GM12878 (cell line): ENCODE results near the gene SAMD9L.

Experiments
- EP300 ChIP-seq, 2 experiments: fragments of 150-350 bp in 1 of 2; IDR thresholded peaks; 2 replicates each; pipeline ENCODE4 v1.6.1; 2011 to 2012; ENCODE audit warnings: low read depth in 2 of 2, low read length in 2 of 2, borderline replicate concordance in 1 of 2, improper control_type of control experiment in 1 of 2, inconsistent platforms in 1 of 2; ENCODE audit not compliant: control insufficient read depth in 1 of 2
- GABPA ChIP-seq: IDR thresholded peaks from 2 replicates; pipeline ENCODE4 v1.6.1; 2014; ENCODE audit warnings: antibody characterized with exemption, low read depth, mild to moderate bottlenecking, inconsistent platforms
- POLR2A ChIP-seq: IDR thresholded peaks from 2 replicates; pipeline ENCODE4 v1.6.1; 2011; ENCODE audit warnings: low read depth, mild to moderate bottlenecking, low read length
- POLR2AphosphoS5 ChIP-seq: IDR thresholded peaks from 2 replicates; pipeline ENCODE4 v1.6.1; 2011; ENCODE audit warnings: mild to moderate bottlenecking, low read length, inconsistent platforms
- SMC3 ChIP-seq: IDR thresholded peaks from 2 replicates; pipeline ENCODE4 v1.6.1; 2011; ENCODE audit warnings: low read length, improper control_type of control experiment, borderline replicate concordance
- TF ChIP-seq, protein P1 (sequence below), 3 experiments: IDR thresholded peaks in 2 of 3; conservative IDR thresholded peaks in 1 of 3; 2 replicates each; pipeline ENCODE4 v1.5.1; 2011; ENCODE audit warnings: low read depth in 3 of 3, low read length in 3 of 3, mild to moderate bottlenecking in 3 of 3, control low read depth in 2 of 3, moderate library complexity in 2 of 3, inconsistent platforms in 1 of 3, mixed read lengths in 1 of 3; ENCODE audit not compliant: control insufficient read depth in 2 of 3, insufficient read depth in 1 of 3; ENCODE audit errors: extremely low read depth in 1 of 3
- TF ChIP-seq, protein P2 (sequence below): IDR thresholded peaks from 2 replicates; pipeline ENCODE4 v1.6.1; 2012; ENCODE audit warnings: mild to moderate bottlenecking, low read depth, low read length
- TF ChIP-seq, protein P3 (sequence below): IDR thresholded peaks from 2 replicates; pipeline ENCODE4 v1.6.1; 2012; ENCODE audit warnings: low read depth, low read length, improper control_type of control experiment
- TF ChIP-seq, protein P4 (sequence below): IDR thresholded peaks from 2 replicates; pipeline ENCODE4 v1.6.1; 2012; ENCODE audit warnings: improper control_type of control experiment, low read depth, low read length; ENCODE audit not compliant: insufficient replicate concordance

DNA sequence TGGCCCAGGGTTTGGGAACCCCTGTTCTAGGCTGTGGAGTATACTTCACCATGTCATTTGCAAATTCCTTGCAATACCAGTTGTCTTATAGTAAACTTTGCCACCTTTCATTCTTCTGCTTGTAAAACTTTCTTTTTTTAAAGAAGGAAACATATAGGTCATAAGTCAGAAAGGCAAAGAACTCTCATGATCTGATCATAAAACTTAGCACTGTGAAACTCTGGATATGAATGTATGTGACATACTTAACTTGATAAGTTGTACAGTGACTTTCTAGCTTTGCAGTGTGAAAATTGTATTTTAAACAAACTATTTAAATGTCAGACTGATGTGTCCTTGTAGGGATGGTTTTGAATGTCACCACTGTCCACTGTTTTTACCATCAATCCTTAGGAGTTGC, 31.0 kb upstream of the SAMD9L start:
- TF ChIP-seq GABPA (no peak), SMC3 (no peak), POLR2AphosphoS5 (no peak), POLR2A (no peak), EP300 (IDR thresholded peaks at IDR 0.05; ENCODE audit: borderline replicate concordance in 1 of 2, control insufficient read depth in 1 of 2, low read depth in 2 of 2, low read length in 2 of 2) (no peak)
- TF ChIP-seq, protein P1, sequence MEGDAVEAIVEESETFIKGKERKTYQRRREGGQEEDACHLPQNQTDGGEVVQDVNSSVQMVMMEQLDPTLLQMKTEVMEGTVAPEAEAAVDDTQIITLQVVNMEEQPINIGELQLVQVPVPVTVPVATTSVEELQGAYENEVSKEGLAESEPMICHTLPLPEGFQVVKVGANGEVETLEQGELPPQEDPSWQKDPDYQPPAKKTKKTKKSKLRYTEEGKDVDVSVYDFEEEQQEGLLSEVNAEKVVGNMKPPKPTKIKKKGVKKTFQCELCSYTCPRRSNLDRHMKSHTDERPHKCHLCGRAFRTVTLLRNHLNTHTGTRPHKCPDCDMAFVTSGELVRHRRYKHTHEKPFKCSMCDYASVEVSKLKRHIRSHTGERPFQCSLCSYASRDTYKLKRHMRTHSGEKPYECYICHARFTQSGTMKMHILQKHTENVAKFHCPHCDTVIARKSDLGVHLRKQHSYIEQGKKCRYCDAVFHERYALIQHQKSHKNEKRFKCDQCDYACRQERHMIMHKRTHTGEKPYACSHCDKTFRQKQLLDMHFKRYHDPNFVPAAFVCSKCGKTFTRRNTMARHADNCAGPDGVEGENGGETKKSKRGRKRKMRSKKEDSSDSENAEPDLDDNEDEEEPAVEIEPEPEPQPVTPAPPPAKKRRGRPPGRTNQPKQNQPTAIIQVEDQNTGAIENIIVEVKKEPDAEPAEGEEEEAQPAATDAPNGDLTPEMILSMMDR (IDR thresholded peaks at IDR 0.05 in 2 of 3, conservative IDR thresholded peaks at IDR 0.05 in 1 of 3; ENCODE audit: control insufficient read depth in 2 of 3, extremely low read depth in 1 of 3, insufficient read depth in 1 of 3, low read depth in 3 of 3, low read length in 3 of 3): no peak
- TF ChIP-seq, protein P2, sequence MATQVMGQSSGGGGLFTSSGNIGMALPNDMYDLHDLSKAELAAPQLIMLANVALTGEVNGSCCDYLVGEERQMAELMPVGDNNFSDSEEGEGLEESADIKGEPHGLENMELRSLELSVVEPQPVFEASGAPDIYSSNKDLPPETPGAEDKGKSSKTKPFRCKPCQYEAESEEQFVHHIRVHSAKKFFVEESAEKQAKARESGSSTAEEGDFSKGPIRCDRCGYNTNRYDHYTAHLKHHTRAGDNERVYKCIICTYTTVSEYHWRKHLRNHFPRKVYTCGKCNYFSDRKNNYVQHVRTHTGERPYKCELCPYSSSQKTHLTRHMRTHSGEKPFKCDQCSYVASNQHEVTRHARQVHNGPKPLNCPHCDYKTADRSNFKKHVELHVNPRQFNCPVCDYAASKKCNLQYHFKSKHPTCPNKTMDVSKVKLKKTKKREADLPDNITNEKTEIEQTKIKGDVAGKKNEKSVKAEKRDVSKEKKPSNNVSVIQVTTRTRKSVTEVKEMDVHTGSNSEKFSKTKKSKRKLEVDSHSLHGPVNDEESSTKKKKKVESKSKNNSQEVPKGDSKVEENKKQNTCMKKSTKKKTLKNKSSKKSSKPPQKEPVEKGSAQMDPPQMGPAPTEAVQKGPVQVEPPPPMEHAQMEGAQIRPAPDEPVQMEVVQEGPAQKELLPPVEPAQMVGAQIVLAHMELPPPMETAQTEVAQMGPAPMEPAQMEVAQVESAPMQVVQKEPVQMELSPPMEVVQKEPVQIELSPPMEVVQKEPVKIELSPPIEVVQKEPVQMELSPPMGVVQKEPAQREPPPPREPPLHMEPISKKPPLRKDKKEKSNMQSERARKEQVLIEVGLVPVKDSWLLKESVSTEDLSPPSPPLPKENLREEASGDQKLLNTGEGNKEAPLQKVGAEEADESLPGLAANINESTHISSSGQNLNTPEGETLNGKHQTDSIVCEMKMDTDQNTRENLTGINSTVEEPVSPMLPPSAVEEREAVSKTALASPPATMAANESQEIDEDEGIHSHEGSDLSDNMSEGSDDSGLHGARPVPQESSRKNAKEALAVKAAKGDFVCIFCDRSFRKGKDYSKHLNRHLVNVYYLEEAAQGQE: no peak
- TF ChIP-seq, protein P3, sequence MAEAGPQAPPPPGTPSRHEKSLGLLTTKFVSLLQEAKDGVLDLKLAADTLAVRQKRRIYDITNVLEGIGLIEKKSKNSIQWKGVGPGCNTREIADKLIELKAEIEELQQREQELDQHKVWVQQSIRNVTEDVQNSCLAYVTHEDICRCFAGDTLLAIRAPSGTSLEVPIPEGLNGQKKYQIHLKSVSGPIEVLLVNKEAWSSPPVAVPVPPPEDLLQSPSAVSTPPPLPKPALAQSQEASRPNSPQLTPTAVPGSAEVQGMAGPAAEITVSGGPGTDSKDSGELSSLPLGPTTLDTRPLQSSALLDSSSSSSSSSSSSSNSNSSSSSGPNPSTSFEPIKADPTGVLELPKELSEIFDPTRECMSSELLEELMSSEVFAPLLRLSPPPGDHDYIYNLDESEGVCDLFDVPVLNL: no peak
- TF ChIP-seq, protein P4, sequence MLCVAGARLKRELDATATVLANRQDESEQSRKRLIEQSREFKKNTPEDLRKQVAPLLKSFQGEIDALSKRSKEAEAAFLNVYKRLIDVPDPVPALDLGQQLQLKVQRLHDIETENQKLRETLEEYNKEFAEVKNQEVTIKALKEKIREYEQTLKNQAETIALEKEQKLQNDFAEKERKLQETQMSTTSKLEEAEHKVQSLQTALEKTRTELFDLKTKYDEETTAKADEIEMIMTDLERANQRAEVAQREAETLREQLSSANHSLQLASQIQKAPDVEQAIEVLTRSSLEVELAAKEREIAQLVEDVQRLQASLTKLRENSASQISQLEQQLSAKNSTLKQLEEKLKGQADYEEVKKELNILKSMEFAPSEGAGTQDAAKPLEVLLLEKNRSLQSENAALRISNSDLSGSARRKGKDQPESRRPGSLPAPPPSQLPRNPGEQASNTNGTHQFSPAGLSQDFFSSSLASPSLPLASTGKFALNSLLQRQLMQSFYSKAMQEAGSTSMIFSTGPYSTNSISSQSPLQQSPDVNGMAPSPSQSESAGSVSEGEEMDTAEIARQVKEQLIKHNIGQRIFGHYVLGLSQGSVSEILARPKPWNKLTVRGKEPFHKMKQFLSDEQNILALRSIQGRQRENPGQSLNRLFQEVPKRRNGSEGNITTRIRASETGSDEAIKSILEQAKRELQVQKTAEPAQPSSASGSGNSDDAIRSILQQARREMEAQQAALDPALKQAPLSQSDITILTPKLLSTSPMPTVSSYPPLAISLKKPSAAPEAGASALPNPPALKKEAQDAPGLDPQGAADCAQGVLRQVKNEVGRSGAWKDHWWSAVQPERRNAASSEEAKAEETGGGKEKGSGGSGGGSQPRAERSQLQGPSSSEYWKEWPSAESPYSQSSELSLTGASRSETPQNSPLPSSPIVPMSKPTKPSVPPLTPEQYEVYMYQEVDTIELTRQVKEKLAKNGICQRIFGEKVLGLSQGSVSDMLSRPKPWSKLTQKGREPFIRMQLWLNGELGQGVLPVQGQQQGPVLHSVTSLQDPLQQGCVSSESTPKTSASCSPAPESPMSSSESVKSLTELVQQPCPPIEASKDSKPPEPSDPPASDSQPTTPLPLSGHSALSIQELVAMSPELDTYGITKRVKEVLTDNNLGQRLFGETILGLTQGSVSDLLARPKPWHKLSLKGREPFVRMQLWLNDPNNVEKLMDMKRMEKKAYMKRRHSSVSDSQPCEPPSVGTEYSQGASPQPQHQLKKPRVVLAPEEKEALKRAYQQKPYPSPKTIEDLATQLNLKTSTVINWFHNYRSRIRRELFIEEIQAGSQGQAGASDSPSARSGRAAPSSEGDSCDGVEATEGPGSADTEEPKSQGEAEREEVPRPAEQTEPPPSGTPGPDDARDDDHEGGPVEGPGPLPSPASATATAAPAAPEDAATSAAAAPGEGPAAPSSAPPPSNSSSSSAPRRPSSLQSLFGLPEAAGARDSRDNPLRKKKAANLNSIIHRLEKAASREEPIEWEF: no peak
